ENCODE results near the gene MAP6D1. TPM values are rescaled to one million over a fixed set of nuclear protein-coding genes. Genes with fewer than 3 reads are reported as not detected.

Gene MAP6D1
- total RNA-seq, 1 donor from 2014 or later = 1.2 TPM

GRCh38 chr3:183775781-183776180 lies 49.6 kb downstream of the MAP6D1 start:
- Histone ChIP-seq H3K27me3 (no peaks in the 10 kb centered on the region), H3K4me1 (peaks cover 6% of the 10 kb centered on the region), H3K4me3 (no peak overlapping the region), H3K9me3 (no peaks in the 10 kb centered on the region), H3K27ac (no peak overlapping the region), H3K36me3 (peaks cover 73% of the 10 kb centered on the region)
- ATAC-seq = peak; percentile 61
- DNase-seq = no peak
- intact Hi-C loops (cut with DNase I) = no loop called here
- TF ChIP-seq CTCF (IDR thresholded peaks at IDR 0.05) = no peak

GRCh38 chr3:183774631-183775030 lies 50.7 kb downstream of the MAP6D1 start:
- peaks cover 64% of the 10 kb centered on the region for H3K36me3 ChIP-seq
- H3K4me3 ChIP-seq = no peak overlapping the region

GRCh38 chr3:183769453-183769852 lies 55.9 kb downstream of the MAP6D1 start:
- intact Hi-C loops (cut with DNase I) = loop anchor here (10.0 kb wide), 1 partner anchor 295 kb away; no protein-coding TSS in a partner anchor
- peaks cover 27% of the 10 kb centered on the region for H3K4me1 ChIP-seq
- ATAC-seq (no peak), DNase-seq (no peak)
- H3K27ac ChIP-seq = no peak overlapping the region
- no peak overlapping the region for H3K4me3 ChIP-seq
- H3K9me3 ChIP-seq = no peaks in the 10 kb centered on the region
- no peak for TF ChIP-seq CTCF (IDR thresholded peaks at IDR 0.05)
- H3K36me3 ChIP-seq = peaks cover 23% of the 10 kb centered on the region
- no peaks in the 10 kb centered on the region for H3K27me3 ChIP-seq

More at GRCh38 chr3:183774631-183775030, 50.7 kb downstream of the MAP6D1 start:
- ATAC-seq (no peak), DNase-seq (no peak)
- intact Hi-C loops (cut with DNase I) = no loop called here
- Histone ChIP-seq H3K27me3 (no peaks in the 10 kb centered on the region), H3K9me3 (no peaks in the 10 kb centered on the region), H3K27ac (no peak overlapping the region), H3K4me1 (peaks cover 6% of the 10 kb centered on the region)
- no peak for TF ChIP-seq CTCF (IDR thresholded peaks at IDR 0.05)

- DNase-seq (peak; percentile 70), ATAC-seq (peak; percentile 67)
- H3K36me3 ChIP-seq = peaks cover 18% of the 10 kb centered on the region
- H3K4me1 ChIP-seq = peaks cover 28% of the 10 kb centered on the region
- H3K9me3 ChIP-seq = no peaks in the 10 kb centered on the region
- H3K4me3 ChIP-seq = no peak overlapping the region
- H3K27ac ChIP-seq = peak overlapping the region; percentile 61
- TF ChIP-seq CTCF (IDR thresholded peaks at IDR 0.05) = no peak
- intact Hi-C loops (cut with DNase I) = loop anchor here (10.0 kb wide), 1 partner anchor 293 kb away; no protein-coding TSS in a partner anchor
- no peaks in the 10 kb centered on the region for H3K27me3 ChIP-seq
Observed at GRCh38 chr3:183768114-183768513, 57.3 kb downstream of the MAP6D1 start.

GRCh38 chr3:183766745-183767606 lies 58.4 kb downstream of the MAP6D1 start:
- peaks cover 19% of the 10 kb centered on the region for H3K36me3 ChIP-seq
- no peaks in the 10 kb centered on the region for H3K27me3 ChIP-seq
- DNase-seq (peak; percentile 80), ATAC-seq (peak; percentile 93)
- peak; percentile 80 for TF ChIP-seq CTCF (IDR thresholded peaks at IDR 0.05)
- intact Hi-C loops (cut with DNase I) = loop anchor here (10.0 kb wide), 1 partner anchor 292 kb away; no protein-coding TSS in a partner anchor
- no peaks in the 10 kb centered on the region for H3K9me3 ChIP-seq
- peaks cover 28% of the 10 kb centered on the region for H3K4me1 ChIP-seq
- H3K27ac ChIP-seq = peak overlapping the region; percentile 61
- H3K4me3 ChIP-seq = no peak overlapping the region
